HG03060 (cell line): ENCODE data around the gene CLRN2.
A peak's percentile ranks its signal among the peaks of the same experiment; 100 is the strongest.
"Not testable (repeated sequence)": the region's sequence is repeated elsewhere in the genome, so short reads cannot be mapped to it uniquely, and the experiment has no call there.

Source experiments
- ATAC-seq: cut with Tn5 transposase; IDR thresholded peaks from one replicate; pipeline ENCODE4 v1.9.1; 2021; ENCODE audit warnings: low read depth, moderate number of reproducible peaks; ENCODE audit not compliant: unreplicated experiment

CLRN2 gene

GRCh38 chr4:17502756-17503155, 12.2 kb upstream of the CLRN2 start:
- no peak for ATAC-seq

- no peak for ATAC-seq
Measured at GRCh38 chr4:17504081-17504480, 10.9 kb upstream of the CLRN2 start.

DNA sequence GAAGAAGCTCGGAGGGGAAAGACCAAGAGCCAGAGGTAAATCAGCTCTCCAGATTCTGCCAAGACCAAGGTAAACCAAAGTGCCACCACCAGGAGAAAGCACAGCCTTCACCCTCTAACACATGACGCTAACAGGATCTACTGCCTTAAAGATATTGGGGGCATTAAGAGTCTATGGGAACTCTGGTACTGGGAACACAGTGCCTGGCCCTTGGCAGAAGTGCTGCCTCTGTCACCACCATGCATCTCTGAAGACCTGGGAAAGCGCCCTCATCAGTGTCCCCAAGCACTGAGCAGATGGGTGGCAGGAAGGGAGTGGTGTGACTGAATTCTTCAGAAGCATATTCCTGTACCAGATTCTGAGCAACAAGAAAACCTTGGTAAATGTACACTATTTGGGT, 4.4 kb upstream of the CLRN2 start:
- ATAC-seq = no peak

DNA sequence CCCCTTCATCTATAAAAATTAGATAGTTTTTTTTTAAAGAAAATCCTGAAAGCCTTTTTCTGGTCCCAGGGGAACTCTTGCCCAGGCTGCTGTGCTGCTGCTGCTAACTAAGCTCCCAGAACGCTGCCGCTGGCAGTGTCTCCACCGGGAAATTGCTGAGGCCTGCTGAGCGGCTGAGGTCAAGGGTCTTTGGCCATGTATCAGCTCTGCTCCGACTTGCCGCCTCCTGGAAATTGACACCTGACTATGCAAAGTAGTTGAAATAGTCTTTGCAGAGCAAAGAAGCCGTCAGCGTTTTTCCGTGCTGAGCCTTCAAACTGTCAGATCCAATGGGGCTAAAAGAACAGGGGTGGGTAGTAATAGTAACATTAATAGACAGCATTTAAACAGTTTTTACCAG, 3.9 kb upstream of the CLRN2 start:
- ATAC-seq = no peak

GRCh38 chr4:17511509-17511949, 3.4 kb upstream of the CLRN2 start:
- peak; percentile 27 for ATAC-seq

GRCh38 chr4:17511950-17512795, 2.8 kb upstream of the CLRN2 start, which contains the start of gene QDPR:
Gene QDPR, minus strand, starts transcription at chr4:17512090. Its CDS starts 36 bp downstream, at chr4:17512054.
- ATAC-seq = peak; percentile 85

DNA sequence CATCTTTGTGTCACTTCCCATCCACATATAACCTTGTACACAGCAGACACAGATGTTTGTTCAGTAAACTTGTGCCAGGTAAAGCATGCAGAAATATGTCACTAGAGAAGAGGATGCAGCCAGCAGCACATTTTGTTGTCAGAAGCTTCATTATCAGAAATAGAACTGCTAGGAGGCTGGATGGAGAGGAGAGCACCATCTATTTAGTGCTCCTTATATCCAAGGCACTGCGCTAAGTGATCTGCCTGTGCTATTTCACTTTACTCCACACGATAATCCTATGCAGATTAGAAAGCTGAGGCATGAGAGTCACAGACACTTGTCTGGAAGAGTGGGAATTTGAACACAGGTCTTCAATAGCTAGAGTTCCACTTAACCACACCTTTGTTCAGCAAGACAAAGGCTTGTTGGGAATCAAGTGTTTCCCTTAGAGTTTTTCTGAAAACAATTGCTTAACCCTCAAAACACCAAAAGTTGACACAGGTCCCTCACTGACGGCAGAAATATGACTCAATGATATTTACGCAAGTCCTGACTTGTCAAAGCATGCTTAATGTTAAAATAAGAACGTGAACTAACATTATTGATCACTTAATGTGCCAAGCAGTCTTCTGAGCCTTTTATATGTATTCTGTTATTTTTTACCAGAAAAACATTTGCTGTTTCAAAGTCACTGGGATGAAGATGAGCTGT, 1.8 kb upstream of the CLRN2 start:
- no peak for ATAC-seq

DNA sequence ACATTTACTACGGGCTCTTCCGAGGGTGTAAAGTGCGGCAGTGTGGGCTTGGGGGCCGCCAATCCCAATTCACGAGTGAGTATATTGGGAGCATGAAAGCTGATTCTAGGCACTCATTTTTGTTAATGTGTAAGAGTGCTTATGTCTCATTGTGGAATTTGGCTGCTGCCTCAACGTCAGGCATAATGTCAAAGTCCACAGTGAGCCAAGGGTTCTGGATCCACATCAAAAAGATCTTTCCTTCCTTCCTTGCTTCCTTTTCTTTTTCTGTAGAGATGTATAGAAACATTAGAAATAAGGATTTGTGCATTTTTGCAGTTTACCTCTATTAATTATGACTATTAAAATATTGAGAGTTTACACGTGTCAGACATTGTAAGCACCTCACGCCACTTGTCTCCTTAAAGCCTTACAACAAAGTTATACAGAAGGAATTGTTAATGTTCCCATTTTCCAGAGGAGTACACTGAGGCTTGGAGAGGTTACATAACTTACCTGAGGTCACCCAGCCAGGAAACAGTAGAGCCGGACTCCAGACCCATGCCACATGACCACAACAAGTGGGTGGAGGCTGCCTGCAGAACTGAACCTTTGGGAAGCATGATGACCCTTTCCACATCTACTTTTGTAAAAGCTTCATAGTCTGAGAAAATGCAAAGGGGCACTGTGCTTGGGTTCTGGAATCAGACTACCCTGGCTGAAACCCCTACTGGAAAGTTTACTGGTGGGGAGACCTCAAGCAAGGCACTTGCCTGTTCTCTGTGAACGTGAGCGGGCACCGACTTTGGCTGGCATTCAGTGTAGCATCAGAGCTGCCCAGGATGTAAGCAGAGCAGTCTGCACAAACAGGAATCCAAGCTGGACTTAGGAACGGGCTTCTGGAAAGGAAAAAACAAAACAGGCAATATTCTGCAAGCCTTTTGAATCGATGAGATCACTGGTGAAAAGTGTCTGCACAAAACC, 761 bp downstream of the CLRN2 start:
- no peak for ATAC-seq

DNA sequence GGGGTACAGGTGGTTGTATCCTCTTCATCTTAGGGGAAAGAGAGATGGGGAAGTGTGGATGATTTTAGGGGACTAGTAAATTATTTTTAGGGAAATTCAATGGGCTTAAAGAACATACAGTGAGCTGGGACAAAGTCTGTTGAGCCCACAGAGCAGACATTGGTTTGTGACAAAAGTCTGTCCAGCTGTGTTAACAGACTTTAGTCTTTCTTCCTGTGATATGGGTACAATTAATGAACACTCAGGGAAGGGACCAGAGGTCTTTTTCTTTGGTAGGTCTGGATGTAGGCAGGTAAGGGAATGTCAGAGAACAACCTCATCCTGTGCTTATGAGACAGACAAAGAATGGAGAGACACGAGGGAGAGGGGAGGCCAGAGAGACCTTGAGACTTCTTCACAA, 2.0 kb downstream of the CLRN2 start:
- no peak for ATAC-seq

DNA sequence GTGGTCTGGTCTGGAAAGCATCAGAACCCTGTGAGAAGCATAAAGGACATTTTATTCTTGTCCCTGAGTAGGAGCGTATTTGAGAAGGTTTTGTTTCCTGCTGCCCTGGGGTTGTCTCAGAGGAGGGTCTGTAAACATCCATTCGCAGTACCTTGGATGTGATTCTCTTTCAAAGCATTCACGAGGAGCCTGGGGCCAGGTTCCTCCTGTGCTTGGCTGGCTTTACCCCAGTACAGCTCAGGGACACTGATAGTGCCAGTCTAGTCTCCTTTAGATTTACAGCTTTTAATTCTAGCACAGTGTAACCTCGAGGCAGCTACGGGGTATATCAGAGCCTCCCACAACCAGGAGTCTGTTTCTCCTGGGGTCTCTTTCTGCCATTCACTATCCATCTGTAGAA, 2.7 kb downstream of the CLRN2 start:
- no peak for ATAC-seq

GRCh38 chr4:17521595-17521994, 6.6 kb downstream of the CLRN2 start:
- ATAC-seq = no peak

- ATAC-seq = no peak
Measured at GRCh38 chr4:17523662-17524061, 8.7 kb downstream of the CLRN2 start.

GRCh38 chr4:17526695-17527477, 11.9 kb downstream of the CLRN2 start:
- ATAC-seq = no peak

DNA sequence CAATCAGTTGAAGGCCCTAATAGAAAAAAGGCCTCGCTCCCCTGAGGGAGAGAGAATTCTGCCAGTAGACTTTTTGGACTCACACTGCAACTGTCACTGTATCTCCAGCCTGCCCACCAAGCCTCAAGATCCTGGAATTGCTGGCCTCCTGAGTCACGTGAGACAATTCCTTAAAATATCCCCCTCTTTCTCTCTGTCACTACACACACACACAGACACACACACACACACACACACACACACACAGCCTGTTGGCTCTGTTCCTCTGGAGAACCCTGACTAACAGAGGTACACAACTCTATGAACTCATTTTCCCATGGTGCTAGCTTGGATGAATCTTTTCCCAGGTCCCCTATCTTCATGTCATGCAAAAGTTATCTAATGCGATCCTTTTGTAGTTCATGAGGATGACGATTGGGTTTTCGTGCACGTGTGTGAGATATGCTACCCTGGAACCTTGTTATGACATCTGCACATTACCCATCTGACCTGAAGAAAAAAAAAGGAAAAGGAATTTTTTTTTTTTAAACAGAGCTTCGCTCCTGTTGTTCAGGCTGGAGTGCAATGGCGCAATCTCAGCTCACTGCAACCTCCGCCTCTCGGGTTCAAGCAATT, 13.7 kb downstream of the CLRN2 start:
- no peak for ATAC-seq

- ATAC-seq = no peak
Measured at GRCh38 chr4:17531538-17532285, 16.7 kb downstream of the CLRN2 start.

DNA sequence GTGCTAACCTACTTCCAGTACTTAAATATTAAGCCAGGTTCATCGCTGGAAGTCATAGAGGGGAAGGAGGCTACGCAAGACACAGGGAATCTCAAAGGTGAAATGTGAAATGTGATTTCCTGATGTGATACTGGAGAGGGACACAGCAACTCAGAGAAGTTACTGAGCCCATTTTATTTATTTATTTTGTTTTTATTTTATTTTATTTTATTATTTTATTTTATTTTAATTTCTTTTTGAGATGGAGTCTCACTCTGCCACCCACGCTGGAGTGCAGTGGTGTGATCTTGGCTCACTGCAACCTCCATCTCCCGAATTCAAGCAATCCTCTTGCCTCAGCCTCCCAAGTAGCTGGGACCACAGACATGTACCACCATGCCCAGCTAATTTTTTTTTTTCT, 19.7 kb downstream of the CLRN2 start:
- no peak for ATAC-seq

GRCh38 chr4:17535242-17535641, 20.3 kb downstream of the CLRN2 start:
- no peak for ATAC-seq

DNA sequence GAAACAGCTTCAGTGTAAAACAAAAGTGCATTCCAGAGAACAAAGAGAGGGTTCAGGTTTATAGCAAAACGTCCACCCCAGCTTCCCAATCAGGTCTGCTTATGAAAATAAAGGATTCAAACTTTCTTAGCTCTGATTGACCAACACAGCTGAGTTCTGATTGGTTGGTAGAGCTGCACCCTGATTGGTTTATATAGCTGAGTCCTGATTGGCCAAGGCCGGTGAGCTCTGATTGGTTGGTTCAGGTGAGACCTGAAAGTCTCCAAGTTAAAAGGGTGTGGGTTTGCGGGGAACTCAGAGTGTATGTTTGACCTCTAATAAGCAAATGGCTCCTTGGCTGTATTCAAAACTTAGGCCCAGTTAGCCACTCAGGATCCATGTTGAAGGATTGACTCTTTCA, 20.9 kb downstream of the CLRN2 start:
- ATAC-seq = no peak

- not testable (repeated sequence) for ATAC-seq
Measured at GRCh38 chr4:17537060-17537459, 22.1 kb downstream of the CLRN2 start.
